ENCODE measurements around the gene GOLGA6L10. TPM values are rescaled to one million over a fixed set of nuclear protein-coding genes. Genes with fewer than 3 reads are reported as not detected.
"Not testable (repeated sequence)": the region's sequence is repeated elsewhere in the genome, so short reads cannot be mapped to it uniquely, and the experiment has no call there.

GOLGA6L10 gene
- total RNA-seq, 1 experiment from 2014 or later = 2.0 TPM

DNA sequence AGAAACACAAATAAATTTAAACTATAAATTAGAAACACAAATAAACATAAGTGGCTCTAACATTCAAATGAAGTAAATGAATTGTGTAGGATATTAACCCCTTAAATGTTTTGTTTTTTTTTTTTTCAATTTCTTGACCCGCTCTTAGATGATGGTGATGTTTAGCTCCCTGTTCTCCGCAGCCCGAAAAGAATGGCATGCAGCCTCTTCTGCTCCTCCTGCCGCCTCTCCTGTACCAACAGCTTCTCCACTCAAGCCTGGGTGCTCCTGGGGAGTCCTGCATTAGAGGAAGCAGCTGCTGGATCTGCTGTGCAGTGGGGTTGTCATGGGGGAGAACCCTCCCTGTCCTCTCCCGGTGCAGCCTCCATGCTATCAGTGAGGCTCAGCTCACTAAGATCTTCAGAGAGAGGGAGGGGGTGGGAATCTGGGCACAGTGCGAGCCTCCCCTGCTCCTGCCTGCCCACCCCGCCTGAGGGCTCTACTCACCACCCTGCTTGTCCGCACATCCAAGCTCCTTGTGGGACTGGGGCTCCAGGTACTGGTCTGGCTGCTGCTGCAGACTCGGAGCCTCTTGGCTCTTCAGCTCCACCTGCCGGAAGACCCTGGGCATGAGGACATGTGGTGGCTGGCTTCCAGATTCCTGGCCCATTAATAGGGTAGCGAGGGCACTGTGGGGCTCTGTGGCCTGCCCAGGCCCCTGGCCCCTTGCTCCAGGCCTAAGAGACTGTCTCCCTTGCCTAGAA, 6.5 kb downstream of the GOLGA6L10 start:
- H3K36me3 Mint-ChIP-seq (ENCODE audit: insufficient read depth in 1 of 3, low read depth in 3 of 3); H2BK15ac ChIP-seq (ENCODE audit: low read depth, low read length); H3K27ac ChIP-seq (ENCODE audit: insufficient read length, low read depth, low read length); H3T11ph ChIP-seq (ENCODE audit: low read length); DNase-seq; H2AFZ ChIP-seq (ENCODE audit: low read length); H2BK5ac ChIP-seq (ENCODE audit: insufficient read length, low read length); H3K79me2 ChIP-seq (ENCODE audit: insufficient read depth, low read length); H2BK120ac ChIP-seq (ENCODE audit: low read depth, low read length, poor library complexity, severe bottlenecking); H3K4me1 Mint-ChIP-seq; H4K8ac ChIP-seq (replicated peaks; ENCODE audit: insufficient read length, low read depth, low read length); H3K9me3 Mint-ChIP-seq; H3K27ac Mint-ChIP-seq; H4K20me1 ChIP-seq (ENCODE audit: control insufficient read depth, insufficient read depth, insufficient read length); H4K91ac ChIP-seq (ENCODE audit: insufficient read length, low read depth, low read length); H2BK20ac ChIP-seq (ENCODE audit: low read depth, low read length, poor library complexity, severe bottlenecking); H3K4me2 ChIP-seq (ENCODE audit: insufficient read depth, insufficient read length, low read length); H4K5ac ChIP-seq (ENCODE audit: insufficient read length, low read depth, low read length); H2BK12ac ChIP-seq (ENCODE audit: insufficient read length, low read depth, low read length); H3K4me3 Mint-ChIP-seq; H3K79me1 ChIP-seq (ENCODE audit: insufficient read depth, low read depth, low read length, poor library complexity, severe bottlenecking); H3K14ac ChIP-seq (ENCODE audit: insufficient read depth, low read length); H3K4me1 ChIP-seq (ENCODE audit: insufficient read depth, low read length); H3K56ac ChIP-seq (ENCODE audit: insufficient read length, low read depth, low read length); H3K23me2 ChIP-seq (ENCODE audit: insufficient read length, low read depth, low read length, poor library complexity, severe bottlenecking); H3K27me3 Mint-ChIP-seq (ENCODE audit: low read depth); H3K4ac ChIP-seq (ENCODE audit: low read depth, low read length); H3K23ac ChIP-seq (ENCODE audit: insufficient read length, low read depth, low read length); H3K9ac ChIP-seq (ENCODE audit: extremely low read depth, insufficient read length, low read length); H3K18ac ChIP-seq (ENCODE audit: insufficient read length, low read depth, low read length); H3K9me3 ChIP-seq (ENCODE audit: control insufficient read depth, low read depth, low read length); H2AK5ac ChIP-seq (ENCODE audit: insufficient read length, low read length); H3K27me3 ChIP-seq (ENCODE audit: insufficient read depth, low read length): not testable (repeated sequence)
- TF ChIP-seq, protein P1, sequence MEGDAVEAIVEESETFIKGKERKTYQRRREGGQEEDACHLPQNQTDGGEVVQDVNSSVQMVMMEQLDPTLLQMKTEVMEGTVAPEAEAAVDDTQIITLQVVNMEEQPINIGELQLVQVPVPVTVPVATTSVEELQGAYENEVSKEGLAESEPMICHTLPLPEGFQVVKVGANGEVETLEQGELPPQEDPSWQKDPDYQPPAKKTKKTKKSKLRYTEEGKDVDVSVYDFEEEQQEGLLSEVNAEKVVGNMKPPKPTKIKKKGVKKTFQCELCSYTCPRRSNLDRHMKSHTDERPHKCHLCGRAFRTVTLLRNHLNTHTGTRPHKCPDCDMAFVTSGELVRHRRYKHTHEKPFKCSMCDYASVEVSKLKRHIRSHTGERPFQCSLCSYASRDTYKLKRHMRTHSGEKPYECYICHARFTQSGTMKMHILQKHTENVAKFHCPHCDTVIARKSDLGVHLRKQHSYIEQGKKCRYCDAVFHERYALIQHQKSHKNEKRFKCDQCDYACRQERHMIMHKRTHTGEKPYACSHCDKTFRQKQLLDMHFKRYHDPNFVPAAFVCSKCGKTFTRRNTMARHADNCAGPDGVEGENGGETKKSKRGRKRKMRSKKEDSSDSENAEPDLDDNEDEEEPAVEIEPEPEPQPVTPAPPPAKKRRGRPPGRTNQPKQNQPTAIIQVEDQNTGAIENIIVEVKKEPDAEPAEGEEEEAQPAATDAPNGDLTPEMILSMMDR (conservative IDR thresholded peaks at IDR 0.05) = peak; percentile 57
- WGBS (ENCODE audit: extremely low coverage, insufficient read length, low lambda C conversion rate) = no CpG with 5 or more reads among the region's 11 CpGs

DNA sequence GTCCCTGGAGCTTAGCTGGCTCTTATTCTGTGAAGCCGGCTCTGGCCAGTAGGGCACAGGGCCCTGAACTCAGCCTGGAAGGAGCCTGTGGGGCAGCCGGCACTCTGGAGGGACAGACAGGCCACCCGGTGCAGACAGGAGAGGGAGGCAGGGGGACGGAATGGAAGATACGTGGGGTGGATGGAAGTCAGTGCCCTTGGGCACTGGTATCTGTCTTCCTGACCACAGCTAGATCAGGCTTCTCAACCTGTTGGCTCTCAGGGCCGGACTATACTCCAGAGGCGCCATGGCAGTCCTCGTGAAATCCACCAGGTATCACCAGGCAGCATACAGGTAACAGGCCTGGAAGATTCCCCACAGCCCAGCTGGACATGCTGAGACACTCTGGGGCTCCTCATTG, 10.7 kb downstream of the GOLGA6L10 start:
- not testable (repeated sequence) for H3K14ac ChIP-seq (ENCODE audit: insufficient read depth, low read length); H2BK12ac ChIP-seq (ENCODE audit: insufficient read length, low read depth, low read length); H3K18ac ChIP-seq (ENCODE audit: insufficient read length, low read depth, low read length); H3K27me3 Mint-ChIP-seq (ENCODE audit: low read depth); H3T11ph ChIP-seq (ENCODE audit: low read length); H3K4me3 Mint-ChIP-seq; H3K27ac ChIP-seq (ENCODE audit: insufficient read length, low read depth, low read length); H3K9me3 Mint-ChIP-seq; H2AK5ac ChIP-seq (ENCODE audit: insufficient read length, low read length); DNase-seq; H3K4ac ChIP-seq (ENCODE audit: low read depth, low read length); H3K23me2 ChIP-seq (ENCODE audit: insufficient read length, low read depth, low read length, poor library complexity, severe bottlenecking); H3K9me3 ChIP-seq (ENCODE audit: control insufficient read depth, low read depth, low read length); H3K23ac ChIP-seq (ENCODE audit: insufficient read length, low read depth, low read length); H4K8ac ChIP-seq (replicated peaks; ENCODE audit: insufficient read length, low read depth, low read length); H3K9ac ChIP-seq (ENCODE audit: extremely low read depth, insufficient read length, low read length); H2AFZ ChIP-seq (ENCODE audit: low read length); H3K27ac Mint-ChIP-seq; H2BK20ac ChIP-seq (ENCODE audit: low read depth, low read length, poor library complexity, severe bottlenecking); H2BK15ac ChIP-seq (ENCODE audit: low read depth, low read length); H2BK120ac ChIP-seq (ENCODE audit: low read depth, low read length, poor library complexity, severe bottlenecking); H3K79me1 ChIP-seq (ENCODE audit: insufficient read depth, low read depth, low read length, poor library complexity, severe bottlenecking); H3K79me2 ChIP-seq (ENCODE audit: insufficient read depth, low read length); H3K4me2 ChIP-seq (ENCODE audit: insufficient read depth, insufficient read length, low read length); H2BK5ac ChIP-seq (ENCODE audit: insufficient read length, low read length); H3K4me1 Mint-ChIP-seq; H3K4me1 ChIP-seq (ENCODE audit: insufficient read depth, low read length); H4K91ac ChIP-seq (ENCODE audit: insufficient read length, low read depth, low read length); H3K27me3 ChIP-seq (ENCODE audit: insufficient read depth, low read length); H4K20me1 ChIP-seq (ENCODE audit: control insufficient read depth, insufficient read depth, insufficient read length); H3K36me3 Mint-ChIP-seq (ENCODE audit: insufficient read depth in 1 of 3, low read depth in 3 of 3); H3K56ac ChIP-seq (ENCODE audit: insufficient read length, low read depth, low read length); H4K5ac ChIP-seq (ENCODE audit: insufficient read length, low read depth, low read length)
- no CpG with 5 or more reads among the region's 8 CpGs for WGBS (ENCODE audit: extremely low coverage, insufficient read length, low lambda C conversion rate)
